ENCODE data around the gene OR4D10. TPM values are rescaled to one million over a fixed set of nuclear protein-coding genes. Genes with fewer than 3 reads are reported as not detected.
"Not testable (repeated sequence)": the region's sequence is repeated elsewhere in the genome, so short reads cannot be mapped to it uniquely, and the experiment has no call there.

Gene OR4D10
- total RNA-seq, 2 experiments from 2014 or later: not detected

DNA sequence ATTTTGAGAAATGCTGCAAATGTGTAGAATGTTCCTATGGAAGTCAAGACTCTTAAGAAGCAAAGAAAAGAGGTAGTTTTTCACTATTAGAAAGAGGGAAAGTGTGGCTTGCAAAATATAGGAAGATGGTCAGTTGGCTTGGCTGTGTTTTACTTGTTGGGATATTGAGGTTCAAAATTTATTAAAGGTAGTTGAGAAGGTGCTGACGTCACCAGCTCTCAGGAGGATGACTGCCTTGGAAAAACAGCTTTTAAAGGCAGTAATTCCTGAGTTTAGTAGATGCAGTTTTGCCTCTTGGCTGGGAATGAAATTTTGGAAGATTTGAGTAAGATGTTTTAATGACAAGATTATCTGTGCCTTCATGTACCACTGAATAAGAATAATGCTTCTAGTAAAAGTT is 38.6 kb downstream of the OR4D10 start:
- peaks cover 10% of the 10 kb centered on the region for H3K4me1 ChIP-seq (ENCODE audit: insufficient read depth, low read length)
- no peaks in the 10 kb centered on the region for H3K36me3 Mint-ChIP-seq (ENCODE audit: low read depth)
- H3K36me3 ChIP-seq (ENCODE audit: insufficient read depth, low read length): no peaks in the 10 kb centered on the region
- no peak overlapping the region for H3K27ac Mint-ChIP-seq
- DNase-seq (no peak), ATAC-seq (ENCODE audit: poor library complexity) (no peak)
- H3K27ac ChIP-seq (ENCODE audit: low read depth in 1 of 2, low read length in 2 of 2): no peak overlapping the region
- intact Hi-C loops (cut with DNase I, micrococcal nuclease): no loop called here
- H3K9me3 ChIP-seq (ENCODE audit: control insufficient read depth in 1 of 2, insufficient read depth in 1 of 2, low read length in 2 of 2): no peaks in the 10 kb centered on the region
- ChIA-PET POLR2A (no interaction called here), CTCF (no interaction called here)
- peaks cover 32% of the 10 kb centered on the region for H3K4me1 Mint-ChIP-seq (ENCODE audit: low read depth)
- H3K9me3 Mint-ChIP-seq: no peaks in the 10 kb centered on the region
- H3K4me3 Mint-ChIP-seq: no peak overlapping the region
- H3K4me3 ChIP-seq (ENCODE audit: low read length): no peak overlapping the region
- no peaks in the 10 kb centered on the region for H3K27me3 Mint-ChIP-seq
- H3K27me3 ChIP-seq (ENCODE audit: control insufficient read depth in 1 of 2, insufficient read depth in 2 of 2, low read length in 2 of 2): no peaks in the 10 kb centered on the region
- TF ChIP-seq, protein P1, sequence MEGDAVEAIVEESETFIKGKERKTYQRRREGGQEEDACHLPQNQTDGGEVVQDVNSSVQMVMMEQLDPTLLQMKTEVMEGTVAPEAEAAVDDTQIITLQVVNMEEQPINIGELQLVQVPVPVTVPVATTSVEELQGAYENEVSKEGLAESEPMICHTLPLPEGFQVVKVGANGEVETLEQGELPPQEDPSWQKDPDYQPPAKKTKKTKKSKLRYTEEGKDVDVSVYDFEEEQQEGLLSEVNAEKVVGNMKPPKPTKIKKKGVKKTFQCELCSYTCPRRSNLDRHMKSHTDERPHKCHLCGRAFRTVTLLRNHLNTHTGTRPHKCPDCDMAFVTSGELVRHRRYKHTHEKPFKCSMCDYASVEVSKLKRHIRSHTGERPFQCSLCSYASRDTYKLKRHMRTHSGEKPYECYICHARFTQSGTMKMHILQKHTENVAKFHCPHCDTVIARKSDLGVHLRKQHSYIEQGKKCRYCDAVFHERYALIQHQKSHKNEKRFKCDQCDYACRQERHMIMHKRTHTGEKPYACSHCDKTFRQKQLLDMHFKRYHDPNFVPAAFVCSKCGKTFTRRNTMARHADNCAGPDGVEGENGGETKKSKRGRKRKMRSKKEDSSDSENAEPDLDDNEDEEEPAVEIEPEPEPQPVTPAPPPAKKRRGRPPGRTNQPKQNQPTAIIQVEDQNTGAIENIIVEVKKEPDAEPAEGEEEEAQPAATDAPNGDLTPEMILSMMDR (IDR thresholded peaks at IDR 0.05): no peak

DNA sequence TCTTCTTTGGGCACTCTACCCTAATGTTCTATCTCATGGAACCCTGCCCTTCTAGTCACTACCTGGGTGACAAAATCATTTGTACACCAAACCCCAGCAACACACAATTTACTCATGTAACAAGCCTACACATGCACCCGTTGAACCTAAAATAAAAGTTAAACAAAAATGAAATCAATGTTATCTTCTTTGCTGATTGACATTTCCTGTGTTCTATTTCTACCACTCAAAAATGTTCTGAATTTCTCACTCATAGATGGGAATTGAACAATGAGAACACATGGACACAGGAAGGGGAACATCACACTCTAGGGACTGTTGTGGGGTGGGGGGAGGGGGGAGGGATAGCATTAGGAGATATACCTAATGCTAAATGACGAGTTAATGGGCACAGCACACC is 47.0 kb downstream of the OR4D10 start:
- POLR2A ChIA-PET, CTCF ChIA-PET, H3K27ac Mint-ChIP-seq: not testable (repeated sequence)

DNA sequence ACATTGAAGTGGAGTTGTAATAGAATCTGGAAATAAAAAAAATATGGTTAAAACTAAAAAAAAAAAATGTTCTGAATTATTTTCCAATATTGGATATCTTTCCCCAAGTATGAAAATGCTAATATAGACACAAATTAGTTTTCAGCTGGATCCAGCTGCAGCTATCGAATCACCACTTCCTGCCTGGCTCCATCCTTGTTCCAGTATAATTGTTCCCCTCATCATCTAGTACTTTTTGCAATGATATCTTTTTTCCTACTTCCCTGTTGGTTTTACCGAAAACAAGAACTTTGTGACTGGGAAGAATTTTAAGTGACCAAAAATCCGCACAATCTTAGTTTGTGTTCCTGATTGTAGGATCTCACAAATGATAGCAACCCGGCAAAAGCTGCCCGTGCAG is 47.6 kb downstream of the OR4D10 start:
- DNase-seq (no peak), ATAC-seq (ENCODE audit: poor library complexity) (no peak)
- no peaks in the 10 kb centered on the region for H3K4me1 Mint-ChIP-seq (ENCODE audit: low read depth)
- intact Hi-C loops (cut with DNase I, micrococcal nuclease): no loop called here
- TF ChIP-seq, protein P1 (IDR thresholded peaks at IDR 0.05): no peak
- H3K4me3 Mint-ChIP-seq: no peak overlapping the region
- no peaks in the 10 kb centered on the region for H3K9me3 Mint-ChIP-seq
- H3K27me3 Mint-ChIP-seq: peaks cover 5% of the 10 kb centered on the region
- no peak overlapping the region for H3K27ac Mint-ChIP-seq
- Histone ChIP-seq H3K9me3 (ENCODE audit: control insufficient read depth in 1 of 2, insufficient read depth in 1 of 2, low read length in 2 of 2) (no peaks in the 10 kb centered on the region), H3K4me1 (ENCODE audit: insufficient read depth, low read length) (no peaks in the 10 kb centered on the region), H3K27me3 (ENCODE audit: control insufficient read depth in 1 of 2, insufficient read depth in 2 of 2, low read length in 2 of 2) (no peaks in the 10 kb centered on the region), H3K27ac (ENCODE audit: low read depth in 1 of 2, low read length in 2 of 2) (no peak overlapping the region), H3K36me3 (ENCODE audit: insufficient read depth, low read length) (no peaks in the 10 kb centered on the region), H3K4me3 (ENCODE audit: low read length) (no peak overlapping the region)
- ChIA-PET CTCF (no interaction called here), POLR2A (no interaction called here)
- H3K36me3 Mint-ChIP-seq (ENCODE audit: low read depth): no peaks in the 10 kb centered on the region

More for the DNA sequence above, 47.0 kb downstream of the OR4D10 start:
- H3K4me1 ChIP-seq (ENCODE audit: insufficient read depth, low read length); H3K36me3 Mint-ChIP-seq (ENCODE audit: low read depth); H3K4me1 Mint-ChIP-seq (ENCODE audit: low read depth); H3K27ac ChIP-seq (ENCODE audit: low read depth in 1 of 2, low read length in 2 of 2); H3K9me3 Mint-ChIP-seq; H3K4me3 ChIP-seq (ENCODE audit: low read length); H3K27me3 ChIP-seq (ENCODE audit: control insufficient read depth in 1 of 2, insufficient read depth in 2 of 2, low read length in 2 of 2); H3K4me3 Mint-ChIP-seq; H3K9me3 ChIP-seq (ENCODE audit: control insufficient read depth in 1 of 2, insufficient read depth in 1 of 2, low read length in 2 of 2); H3K27me3 Mint-ChIP-seq; ATAC-seq (ENCODE audit: poor library complexity); DNase-seq; intact Hi-C loops (cut with DNase I, micrococcal nuclease); H3K36me3 ChIP-seq (ENCODE audit: insufficient read depth, low read length): not testable (repeated sequence)

DNA sequence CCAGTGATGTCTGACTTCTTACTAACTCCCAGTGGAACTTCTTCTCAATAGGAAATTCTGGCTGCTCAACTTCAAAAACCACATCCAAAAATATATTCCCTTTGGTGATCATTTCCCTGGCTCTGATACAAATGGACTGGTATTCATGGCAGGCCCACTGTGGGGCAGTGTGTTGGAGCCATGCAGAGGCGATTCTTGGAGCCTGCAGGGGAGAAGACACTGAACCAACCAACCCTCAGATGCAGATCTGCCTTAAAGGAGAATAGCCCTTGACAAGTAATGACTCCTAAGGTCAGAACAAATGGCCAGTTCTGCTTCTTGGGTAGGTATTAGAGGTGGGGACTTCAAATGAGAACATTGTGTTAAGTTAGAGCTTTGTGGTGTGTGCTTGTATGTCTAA is 50.4 kb downstream of the OR4D10 start:
- no peaks in the 10 kb centered on the region for H3K36me3 ChIP-seq (ENCODE audit: insufficient read depth, low read length)
- H3K9me3 ChIP-seq (ENCODE audit: control insufficient read depth in 1 of 2, insufficient read depth in 1 of 2, low read length in 2 of 2): no peaks in the 10 kb centered on the region
- H3K9me3 Mint-ChIP-seq: no peaks in the 10 kb centered on the region
- DNase-seq: no peak
- H3K4me1 Mint-ChIP-seq (ENCODE audit: low read depth): no peaks in the 10 kb centered on the region
- TF ChIP-seq, protein P1 (IDR thresholded peaks at IDR 0.05): no peak
- H3K27ac ChIP-seq (ENCODE audit: low read depth in 1 of 2, low read length in 2 of 2): no peak overlapping the region
- no peak overlapping the region for H3K27ac Mint-ChIP-seq
- peaks cover 5% of the 10 kb centered on the region for H3K27me3 Mint-ChIP-seq
- ATAC-seq (ENCODE audit: poor library complexity): no peak
- POLR2A ChIA-PET: interaction anchor here (0.5 kb wide), 1 partner anchor 13 kb away, joined by 3 read pairs; no protein-coding TSS in a partner anchor
- no peaks in the 10 kb centered on the region for H3K36me3 Mint-ChIP-seq (ENCODE audit: low read depth)
- CTCF ChIA-PET: no interaction called here
- H3K27me3 ChIP-seq (ENCODE audit: control insufficient read depth in 1 of 2, insufficient read depth in 2 of 2, low read length in 2 of 2): no peaks in the 10 kb centered on the region
- no peak overlapping the region for H3K4me3 ChIP-seq (ENCODE audit: low read length)
- intact Hi-C loops (cut with DNase I, micrococcal nuclease): no loop called here
- H3K4me1 ChIP-seq (ENCODE audit: insufficient read depth, low read length): no peaks in the 10 kb centered on the region
- H3K4me3 Mint-ChIP-seq: no peak overlapping the region
